GM21528 (cell line): ENCODE data around the gene MYCN.

Experiments
- ATAC-seq: cut with Tn5 transposase; IDR thresholded peaks from one replicate; pipeline ENCODE4 v1.9.1; 2021; ENCODE audit warnings: mild to moderate bottlenecking, moderate library complexity; ENCODE audit not compliant: unreplicated experiment, low FRiP score

The MYCN gene

DNA sequence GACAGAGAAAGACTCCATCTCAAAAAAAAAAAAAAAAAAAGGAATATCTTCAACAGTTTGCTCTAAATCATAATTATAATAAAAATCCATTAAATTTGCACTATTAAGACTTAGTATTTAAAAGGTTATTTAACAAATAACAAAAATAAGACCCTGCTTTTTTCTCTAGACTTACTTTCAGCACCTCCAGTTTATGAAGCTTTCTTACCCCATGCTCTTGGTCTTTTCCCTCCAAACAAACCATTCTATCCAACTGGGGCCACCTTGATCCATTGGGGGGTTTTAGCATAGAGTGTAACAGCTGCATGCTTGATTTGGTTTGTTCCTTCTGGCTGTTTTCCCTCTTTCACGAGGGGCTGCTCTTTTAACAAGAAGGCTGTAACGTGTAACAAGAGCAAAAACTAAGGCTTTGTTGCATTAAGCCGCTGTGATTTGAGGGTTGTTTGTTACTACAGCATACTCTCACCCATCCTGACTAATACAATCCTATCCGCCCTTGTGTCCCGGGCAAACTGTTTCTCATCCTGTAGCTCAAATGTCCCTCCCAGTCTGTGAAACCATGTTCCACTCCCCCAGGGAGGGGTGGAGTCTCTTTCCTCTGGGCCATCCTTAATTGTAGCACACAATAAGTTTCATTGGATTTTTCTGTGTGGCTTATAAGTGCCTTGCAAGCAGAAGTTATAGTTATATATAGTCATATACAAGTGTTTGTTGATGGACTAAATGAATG is 9.6 kb upstream of the MYCN start:
- ATAC-seq = no peak

- no peak for ATAC-seq
Observed at GRCh38 chr2:15931319-15931890, 8.9 kb upstream of the MYCN start.

DNA sequence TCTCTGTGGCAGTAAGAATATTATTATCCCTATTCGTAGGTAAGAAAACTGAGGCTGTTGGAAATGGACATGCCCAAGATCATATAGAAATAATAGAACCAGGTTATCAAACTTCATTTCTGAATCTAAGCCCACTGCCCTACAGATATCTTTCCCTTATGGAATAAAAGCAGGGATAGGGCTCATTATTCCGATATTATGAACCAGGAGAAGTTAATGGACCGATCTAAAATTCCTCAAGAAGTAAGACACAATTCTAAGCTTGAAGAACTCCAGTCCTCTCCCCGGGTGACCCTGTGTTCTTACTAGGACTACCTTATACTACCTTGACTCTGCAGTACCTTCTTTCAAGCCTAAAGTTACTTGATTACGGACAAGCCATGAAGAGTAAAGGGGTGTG is 8.4 kb upstream of the MYCN start:
- ATAC-seq = no peak

- no peak for ATAC-seq
Observed at GRCh38 chr2:15932394-15933183, 7.8 kb upstream of the MYCN start.

DNA sequence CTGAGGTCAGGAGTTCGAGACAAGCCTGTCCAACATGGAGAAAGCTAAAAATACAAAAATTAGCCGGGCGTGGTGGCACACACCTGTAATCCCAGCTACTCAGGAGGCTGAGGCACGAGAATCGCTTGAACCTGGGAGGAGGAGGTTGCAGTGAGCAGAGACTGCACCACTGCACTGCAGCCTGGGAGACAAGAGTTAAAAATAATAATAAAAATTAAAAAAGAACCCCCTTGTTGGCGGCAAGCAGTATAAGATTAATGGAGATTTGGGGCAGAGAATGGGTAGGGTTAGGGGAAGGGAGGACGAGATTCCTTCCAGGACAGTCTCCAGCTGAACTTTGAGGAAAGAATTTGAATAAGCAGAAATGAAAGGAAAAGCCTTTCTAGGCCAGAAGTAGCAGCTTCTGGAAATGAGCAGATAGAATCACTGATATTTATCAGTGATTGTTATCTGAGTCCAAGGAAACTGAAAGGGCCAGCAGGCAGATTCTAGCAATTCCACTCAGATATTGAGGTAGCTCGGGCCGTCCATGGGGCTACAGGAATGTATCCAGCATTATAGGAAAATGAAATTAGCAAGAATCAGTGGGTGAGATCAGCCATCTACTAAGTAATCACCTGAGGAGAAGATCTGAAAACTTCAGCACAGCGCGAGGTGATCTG is 7.0 kb upstream of the MYCN start:
- no peak for ATAC-seq

GRCh38 chr2:15934291-15934945 is 5.9 kb upstream of the MYCN start:
- no peak for ATAC-seq

- no peak for ATAC-seq
Observed at GRCh38 chr2:15935189-15935588, 5.2 kb upstream of the MYCN start.

DNA sequence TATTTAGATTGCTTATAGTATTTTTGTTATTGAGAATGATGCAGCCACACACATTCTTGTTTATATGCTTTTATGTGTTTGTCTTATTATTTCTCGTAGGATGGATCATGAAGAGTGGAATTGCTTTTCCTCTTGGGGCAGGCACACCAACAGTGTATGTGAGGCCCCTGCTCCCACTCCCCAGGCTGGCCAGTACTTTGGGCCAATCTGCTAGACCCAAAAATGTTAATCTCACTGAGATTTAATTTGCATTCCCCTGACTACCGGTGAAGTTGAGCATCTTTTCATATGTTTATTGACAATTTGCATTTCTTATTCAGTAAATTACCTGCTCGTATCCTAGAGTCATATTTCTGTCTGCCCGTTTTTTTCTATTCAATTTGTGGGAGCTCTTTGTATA is 4.7 kb upstream of the MYCN start:
- ATAC-seq = no peak

- ATAC-seq = no peak
Observed at GRCh38 chr2:15936277-15937104, 3.9 kb upstream of the MYCN start.

- no peak for ATAC-seq
Observed at GRCh38 chr2:15937105-15937881, 3.1 kb upstream of the MYCN start.

- no peak for ATAC-seq
Observed at GRCh38 chr2:15937882-15938802, 2.2 kb upstream of the MYCN start.

- ATAC-seq = no peak
Observed at GRCh38 chr2:15938803-15939555, 1.4 kb upstream of the MYCN start.

- peak; percentile 73 for ATAC-seq
Observed at GRCh38 chr2:15939556-15939853, 845 bp upstream of the MYCN start.

DNA sequence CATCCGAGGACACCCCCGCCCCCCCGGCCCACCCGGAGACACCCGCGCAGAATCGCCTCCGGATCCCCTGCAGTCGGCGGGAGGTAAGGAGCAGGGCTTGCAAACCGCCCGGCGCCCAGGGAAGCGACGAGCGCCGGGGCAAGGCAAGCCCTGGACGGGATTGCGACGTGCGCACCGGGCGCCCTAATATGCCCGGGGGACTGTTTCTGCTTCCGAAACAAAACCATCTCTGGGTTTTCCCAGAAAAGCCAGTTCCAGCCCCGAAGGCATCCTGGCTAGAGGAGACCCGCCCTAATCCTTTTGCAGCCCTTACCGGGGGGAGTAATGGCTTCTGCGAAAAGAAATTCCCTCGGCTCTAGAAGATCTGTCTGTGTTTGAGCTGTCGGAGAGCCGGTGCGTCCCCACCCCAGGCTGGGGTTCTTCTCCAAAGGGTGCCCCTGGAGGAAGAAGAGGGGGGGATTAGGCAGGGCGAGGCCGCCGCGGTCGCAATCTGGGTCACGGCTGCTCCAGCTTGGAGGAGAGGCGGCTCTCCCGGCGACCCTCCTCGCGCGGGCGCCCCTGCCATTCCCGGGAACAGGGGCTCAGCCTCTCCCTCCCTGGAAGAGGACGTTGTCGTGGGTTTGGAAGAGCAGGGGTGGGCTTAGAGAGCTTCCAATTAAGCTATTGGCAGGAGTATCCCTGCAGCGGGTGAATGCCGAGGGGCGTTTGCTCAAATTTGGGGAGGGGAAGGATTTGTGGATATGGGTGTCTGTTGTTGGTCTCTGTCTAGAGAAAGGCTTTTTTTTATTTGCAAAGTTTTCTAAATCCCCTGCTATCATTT is 521 bp downstream of the MYCN start:
- no peak for ATAC-seq

GRCh38 chr2:15941481-15941850 is 1.1 kb downstream of the MYCN start:
- no peak for ATAC-seq

DNA sequence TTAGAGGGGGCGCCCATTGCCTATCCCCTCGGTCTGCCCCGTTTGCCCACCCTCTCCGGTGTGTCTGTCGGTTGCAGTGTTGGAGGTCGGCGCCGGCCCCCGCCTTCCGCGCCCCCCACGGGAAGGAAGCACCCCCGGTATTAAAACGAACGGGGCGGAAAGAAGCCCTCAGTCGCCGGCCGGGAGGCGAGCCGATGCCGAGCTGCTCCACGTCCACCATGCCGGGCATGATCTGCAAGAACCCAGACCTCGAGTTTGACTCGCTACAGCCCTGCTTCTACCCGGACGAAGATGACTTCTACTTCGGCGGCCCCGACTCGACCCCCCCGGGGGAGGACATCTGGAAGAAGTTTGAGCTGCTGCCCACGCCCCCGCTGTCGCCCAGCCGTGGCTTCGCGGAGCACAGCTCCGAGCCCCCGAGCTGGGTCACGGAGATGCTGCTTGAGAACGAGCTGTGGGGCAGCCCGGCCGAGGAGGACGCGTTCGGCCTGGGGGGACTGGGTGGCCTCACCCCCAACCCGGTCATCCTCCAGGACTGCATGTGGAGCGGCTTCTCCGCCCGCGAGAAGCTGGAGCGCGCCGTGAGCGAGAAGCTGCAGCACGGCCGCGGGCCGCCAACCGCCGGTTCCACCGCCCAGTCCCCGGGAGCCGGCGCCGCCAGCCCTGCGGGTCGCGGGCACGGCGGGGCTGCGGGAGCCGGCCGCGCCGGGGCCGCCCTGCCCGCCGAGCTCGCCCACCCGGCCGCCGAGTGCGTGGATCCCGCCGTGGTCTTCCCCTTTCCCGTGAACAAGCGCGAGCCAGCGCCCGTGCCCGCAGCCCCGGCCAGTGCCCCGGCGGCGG is 1.7 kb downstream of the MYCN start:
- ATAC-seq = no peak
